SKM-1 treated with dmso at 0.1 percent for 144 hours (cell line): Measurements from ENCODE around the gene ZC3H11A.

Experiments
- DNase-seq: peaks from one replicate; lab custom pipeline; 2025; ENCODE audit not compliant: unreplicated experiment; lab: John Stamatoyannopoulos, UW

Gene ZC3H11A

DNA sequence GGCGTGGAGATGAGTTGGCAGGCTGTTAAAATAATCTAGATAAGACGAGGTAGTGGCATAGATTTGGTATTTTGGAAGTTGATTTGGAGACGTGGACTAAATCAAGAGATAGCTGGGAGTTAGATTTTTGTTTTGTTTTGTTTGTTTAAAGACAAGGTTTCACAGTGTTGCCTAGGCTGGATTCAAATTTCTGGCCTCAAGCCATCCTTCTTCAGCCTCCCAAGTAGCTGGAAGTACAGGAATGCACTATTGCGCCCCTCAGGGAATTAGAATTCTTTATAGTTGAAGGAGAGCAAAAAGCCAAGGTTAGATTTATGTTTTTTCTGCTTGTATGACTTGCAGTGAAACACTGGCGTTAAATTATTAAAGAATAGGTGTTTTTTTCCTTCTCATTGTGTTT lies 43.7 kb downstream of the ZC3H11A start:
- DNase-seq: no peak

DNA sequence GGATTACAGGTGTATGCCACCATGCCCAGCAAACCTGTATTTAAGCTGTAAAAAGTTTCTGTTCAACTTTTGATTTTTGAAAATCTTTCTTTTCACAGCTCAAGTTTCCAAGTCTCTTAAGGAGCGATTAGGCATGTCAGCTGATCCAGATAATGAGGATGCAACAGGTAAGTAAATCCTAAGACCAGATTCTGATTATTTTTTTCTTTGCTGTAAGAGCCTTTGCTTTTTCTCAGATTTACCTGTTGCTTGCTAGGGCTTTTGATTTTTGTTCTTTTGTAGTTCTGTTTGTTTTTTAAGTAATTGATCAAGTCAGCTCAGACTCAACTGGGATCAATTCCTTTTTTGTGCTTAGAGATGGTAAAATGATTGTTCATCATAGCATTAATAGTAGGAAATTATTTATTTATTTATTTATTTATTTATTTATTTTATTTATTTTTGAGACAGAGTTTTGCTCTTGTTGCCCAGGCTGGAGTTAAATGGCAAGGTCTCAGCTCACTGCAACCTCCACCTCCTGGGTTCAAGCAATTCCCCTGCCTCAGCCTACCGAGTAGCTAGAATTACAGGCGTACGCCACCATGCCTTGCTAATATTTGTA lies 44.9 kb downstream of the ZC3H11A start:
- DNase-seq: no peak

DNA sequence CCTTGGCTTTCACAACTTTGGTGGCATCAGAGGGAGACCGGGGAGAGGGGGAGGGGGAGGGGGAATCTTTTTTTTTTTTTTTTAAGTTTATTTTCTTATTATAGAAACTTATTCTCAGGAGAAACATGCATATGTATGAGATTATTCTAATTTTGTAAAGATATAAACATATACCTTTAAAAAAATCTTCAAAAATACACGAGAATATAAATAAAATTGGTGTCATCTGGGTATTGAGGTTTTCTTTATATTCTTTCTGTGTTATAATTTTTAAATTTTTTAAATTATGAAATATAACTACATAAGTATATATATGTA lies 47.1 kb downstream of the ZC3H11A start:
- no peak for DNase-seq

DNA sequence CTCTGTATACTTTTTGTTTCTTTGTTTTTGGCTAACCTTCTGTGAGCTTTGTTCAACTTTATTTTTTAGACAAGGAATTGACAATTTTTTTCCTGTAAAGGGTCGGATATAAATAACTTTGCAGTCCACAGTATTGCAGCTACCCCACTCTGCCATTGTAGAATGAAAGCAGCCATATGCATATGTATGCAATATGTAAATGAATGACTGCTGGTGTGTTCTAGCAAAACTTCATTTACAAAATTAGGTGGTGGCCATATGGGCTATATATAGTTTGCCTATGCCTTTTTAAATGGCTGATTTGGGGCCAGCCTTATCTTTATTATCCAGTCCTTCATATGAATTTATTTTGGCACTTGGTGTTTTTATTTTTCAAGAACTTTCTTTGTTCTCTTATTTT lies 48.0 kb downstream of the ZC3H11A start:
- DNase-seq: no peak
